Stimulated activated naive CD4-positive, alpha-beta T cell (primary cell): ENCODE data around the gene ABCC4.
A peak's percentile ranks its signal among the peaks of the same experiment; 100 is the strongest.
"Not testable (repeated sequence)": the region's sequence is repeated elsewhere in the genome, so short reads cannot be mapped to it uniquely, and the experiment has no call there.

Experiments used
- DNase-seq, 6 experiments: peaks; one replicate each; lab custom pipeline; 2025; lab: John Stamatoyannopoulos, UW

Gene ABCC4

DNA sequence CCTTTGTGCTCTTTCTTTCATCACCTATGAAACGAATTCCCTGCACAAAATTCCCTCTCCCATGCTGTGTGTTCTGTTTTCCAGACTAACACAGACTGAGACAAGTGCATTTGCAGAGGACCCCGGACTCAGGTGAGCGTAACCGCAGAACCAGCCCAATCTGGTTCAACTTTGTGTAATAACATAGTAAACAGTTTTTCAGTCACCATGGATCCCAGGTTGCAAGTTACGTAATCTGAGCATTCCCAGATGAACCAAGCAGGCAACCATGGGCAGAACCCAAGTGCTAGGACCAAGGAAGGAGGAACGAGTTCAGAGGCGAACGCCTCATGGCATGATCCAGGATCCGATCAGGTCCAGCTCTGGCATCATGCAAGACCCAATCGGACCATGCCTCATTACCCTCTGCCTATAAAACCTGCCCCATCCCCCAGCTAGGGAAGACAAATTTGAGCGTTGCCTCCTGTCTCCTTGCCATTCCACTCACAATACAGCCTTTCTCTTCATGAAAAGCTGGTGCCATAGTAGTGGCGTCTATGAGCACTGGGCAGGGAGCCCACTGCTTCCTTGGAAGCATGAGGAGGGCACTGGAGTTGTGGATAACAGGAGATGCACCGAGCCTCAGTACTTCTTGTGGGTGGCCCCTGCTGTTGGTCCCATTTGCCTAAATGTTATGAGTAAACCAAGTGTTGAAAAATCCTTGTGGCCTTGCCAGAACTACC is 107.6 kb downstream of the ABCC4 start:
- DNase-seq: no peak

DNA sequence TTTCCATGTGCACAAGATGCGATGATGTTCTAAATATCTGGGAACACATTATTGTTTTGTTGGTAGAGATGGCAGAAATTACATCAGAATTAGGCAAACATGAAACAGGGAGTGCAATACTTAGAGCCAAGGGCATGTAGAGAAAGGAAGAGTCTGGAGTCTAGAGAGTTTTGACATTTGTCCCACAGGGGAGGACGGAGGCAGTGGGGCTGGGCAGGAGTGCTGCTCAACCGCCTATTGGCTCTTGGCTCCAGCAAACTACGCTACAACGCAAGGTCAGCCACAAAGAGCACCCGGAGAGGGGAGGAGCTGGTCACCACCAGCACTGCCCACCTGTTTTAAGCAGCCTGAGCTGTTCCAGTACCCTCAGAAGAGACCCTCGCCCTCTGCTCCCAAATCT is 108.3 kb downstream of the ABCC4 start:
- no peak for DNase-seq

DNA sequence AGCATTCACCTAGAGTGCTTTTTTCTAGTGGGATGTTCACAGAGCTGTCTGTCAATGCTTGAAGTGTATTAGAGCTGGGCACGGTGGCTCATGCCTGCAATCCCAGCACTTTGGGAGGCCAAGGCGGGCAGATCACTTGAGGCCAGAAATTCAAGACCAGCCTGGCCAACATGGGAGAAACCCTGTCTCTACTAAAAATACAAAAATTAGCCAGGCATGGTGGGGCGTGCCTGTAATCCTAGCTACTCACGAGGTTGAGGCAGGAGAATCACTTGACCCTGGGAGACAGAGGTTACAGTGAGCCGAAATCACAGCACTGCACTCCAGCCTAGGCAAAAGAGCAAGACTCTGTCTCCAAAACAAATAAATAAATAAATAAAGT is 108.7 kb downstream of the ABCC4 start:
- DNase-seq: not testable (repeated sequence)

DNA sequence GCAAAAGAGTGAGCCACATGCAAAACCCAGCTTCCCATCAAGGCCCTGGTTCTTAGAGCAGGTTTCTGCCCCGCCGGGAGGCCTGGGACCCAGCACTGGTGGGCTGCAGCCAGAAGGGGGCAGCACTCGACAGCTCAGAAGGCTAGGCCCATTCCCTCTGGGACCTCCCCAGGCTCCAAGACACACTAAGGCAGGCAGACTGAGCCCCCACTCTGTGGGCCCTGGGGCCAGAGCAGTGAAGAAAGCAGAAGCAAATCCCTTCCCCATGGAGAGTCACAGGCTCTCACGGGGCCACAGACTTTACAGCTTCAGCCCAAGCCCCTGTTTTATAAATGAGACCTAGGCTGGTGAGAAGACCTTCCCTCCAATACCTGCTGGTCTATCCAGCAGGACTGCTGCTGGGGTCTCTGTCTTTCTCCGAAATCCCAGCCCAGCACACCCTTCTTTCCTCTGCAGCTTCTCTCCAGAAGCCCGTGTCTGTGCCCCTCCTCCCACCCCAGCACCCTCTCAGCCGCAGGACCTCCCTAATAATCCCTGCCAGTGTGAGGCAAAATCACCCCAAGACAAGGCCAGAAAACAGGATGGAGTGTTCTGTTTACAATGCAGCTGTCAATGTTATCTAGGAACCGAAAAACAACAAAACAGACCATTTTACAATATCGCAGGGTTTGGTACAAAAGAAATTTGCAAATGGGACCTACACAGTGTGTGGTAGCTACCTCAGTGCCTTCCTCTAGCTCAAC is 109.3 kb downstream of the ABCC4 start:
- DNase-seq: peak in 5 of 6 experiments; percentile 8 to 25 (median 19)

DNA sequence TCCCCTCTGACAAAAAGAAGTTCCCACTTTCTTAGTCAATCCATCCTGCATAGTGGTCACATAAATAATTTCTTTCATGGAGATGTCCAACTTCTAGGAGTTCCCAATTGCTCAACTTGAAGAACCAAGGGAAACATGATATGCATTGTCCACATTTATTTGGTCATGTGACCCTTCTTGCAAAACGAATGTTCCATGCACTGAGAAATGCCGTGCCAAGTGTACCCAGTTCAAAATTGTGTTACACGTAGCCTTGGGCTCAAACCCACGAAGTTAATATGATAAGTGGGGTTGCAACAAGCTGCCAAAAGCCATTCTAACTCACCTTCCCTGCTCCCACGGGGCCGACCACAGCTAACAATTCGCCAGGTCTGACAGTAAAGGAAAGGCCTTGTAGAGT is 113.1 kb downstream of the ABCC4 start:
- no peak for DNase-seq

DNA sequence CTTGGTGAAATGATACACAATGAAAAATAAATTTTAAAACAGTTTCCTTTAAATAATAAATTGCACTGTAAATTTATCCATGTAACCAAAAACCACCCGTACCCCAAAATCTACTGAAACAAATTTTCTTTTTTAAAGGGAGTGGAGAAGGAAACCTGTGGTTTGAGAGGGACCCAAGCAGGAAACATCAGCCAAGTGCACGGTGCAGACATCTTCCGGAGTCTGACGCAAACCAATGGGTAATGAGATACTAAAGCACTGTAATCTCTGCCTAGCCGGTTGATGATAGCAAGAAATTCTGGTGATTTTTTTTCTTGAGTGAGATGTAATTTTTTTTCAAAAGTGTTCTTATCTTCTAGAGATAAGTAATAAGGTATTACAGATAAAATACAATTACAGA is 115.4 kb downstream of the ABCC4 start:
- DNase-seq: peak in 5 of 6 experiments; percentile 34 to 75 (median 73)

DNA sequence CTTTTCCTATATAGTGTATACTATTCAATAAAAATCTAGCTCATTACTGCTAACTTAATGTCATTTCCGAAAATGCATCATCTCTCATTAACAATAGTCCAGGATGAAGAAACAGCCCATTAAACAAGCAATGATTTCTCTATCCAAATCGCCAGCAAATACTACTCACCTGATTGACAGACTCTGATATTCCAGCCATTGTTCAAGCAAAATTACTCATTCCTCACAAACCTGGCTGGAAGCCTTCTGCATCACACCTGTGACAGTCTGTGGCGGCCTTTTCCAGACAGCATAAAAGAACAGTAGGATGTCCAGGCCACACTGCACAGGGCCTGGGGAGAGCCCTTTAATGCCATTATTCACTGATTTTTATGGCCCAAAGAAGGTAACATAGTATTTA is 115.9 kb downstream of the ABCC4 start:
- no peak for DNase-seq

DNA sequence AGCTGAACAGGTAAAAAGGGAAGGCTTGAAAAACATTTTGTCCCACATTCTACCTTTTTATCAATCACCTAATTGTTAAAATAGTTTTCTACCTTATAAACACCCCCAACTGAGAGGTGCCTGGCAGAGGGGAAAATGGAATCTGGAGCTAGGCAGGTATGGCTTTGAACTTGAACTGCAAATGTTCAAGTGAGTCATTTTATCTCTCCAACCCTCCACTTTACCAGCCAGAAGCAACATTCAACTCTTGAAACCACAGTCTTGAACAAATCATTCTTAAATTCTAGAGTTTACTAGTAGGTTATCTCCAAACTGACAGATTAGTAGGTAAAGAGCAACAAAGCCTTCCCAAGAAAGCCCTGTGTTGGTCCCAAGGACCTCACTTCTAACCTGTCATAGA is 116.9 kb downstream of the ABCC4 start:
- DNase-seq: no peak

DNA sequence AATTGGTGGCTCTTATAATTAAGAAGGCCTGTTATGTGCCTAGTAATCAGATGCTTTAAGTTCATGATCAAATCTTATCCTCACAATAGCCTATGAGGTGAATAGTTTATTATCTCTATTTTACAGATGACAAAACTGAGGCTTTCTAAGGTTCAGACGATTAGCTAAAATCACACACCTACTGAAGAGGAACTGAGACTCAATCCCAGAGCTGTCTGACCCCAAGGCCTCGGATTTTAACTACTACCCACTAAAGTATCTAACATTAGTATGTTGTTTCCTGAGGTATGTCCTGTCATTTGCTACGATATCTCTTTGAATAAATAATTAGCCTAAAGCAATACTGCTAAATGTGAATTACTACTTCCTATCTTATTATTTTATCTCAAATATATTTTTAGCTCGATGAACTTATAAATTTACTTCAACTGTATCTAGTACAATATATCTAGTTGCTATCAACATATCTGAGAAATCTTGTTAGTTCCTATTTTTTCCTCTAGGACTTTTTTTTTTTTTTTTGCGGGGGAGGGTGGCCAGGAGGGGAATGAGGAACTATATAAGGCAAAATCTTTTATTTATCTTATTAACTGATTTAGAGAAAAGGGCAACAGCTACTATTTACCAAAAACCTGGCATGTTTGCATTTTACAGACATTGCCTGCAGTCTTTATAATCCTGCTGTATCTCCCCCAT is 118.5 kb downstream of the ABCC4 start:
- no peak for DNase-seq

DNA sequence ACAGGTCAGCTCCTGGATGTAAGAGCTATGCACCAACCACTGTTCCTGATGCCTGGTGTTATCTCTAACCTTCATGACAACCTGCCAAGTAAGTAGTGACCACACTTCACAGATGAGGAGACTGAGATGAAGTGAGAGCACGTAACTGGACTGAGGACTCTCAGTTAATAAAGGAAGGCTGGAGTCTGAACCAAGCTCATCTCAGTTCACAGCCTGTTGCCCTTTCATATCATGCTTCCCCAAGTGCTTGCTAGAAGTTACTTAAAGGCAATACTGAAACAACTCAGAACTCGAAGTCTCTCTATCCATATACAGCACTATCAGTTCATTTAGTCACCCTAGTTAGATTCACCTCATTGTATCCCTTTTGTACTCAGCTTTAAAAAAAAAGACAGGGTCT is 119.7 kb downstream of the ABCC4 start:
- no peak for DNase-seq

DNA sequence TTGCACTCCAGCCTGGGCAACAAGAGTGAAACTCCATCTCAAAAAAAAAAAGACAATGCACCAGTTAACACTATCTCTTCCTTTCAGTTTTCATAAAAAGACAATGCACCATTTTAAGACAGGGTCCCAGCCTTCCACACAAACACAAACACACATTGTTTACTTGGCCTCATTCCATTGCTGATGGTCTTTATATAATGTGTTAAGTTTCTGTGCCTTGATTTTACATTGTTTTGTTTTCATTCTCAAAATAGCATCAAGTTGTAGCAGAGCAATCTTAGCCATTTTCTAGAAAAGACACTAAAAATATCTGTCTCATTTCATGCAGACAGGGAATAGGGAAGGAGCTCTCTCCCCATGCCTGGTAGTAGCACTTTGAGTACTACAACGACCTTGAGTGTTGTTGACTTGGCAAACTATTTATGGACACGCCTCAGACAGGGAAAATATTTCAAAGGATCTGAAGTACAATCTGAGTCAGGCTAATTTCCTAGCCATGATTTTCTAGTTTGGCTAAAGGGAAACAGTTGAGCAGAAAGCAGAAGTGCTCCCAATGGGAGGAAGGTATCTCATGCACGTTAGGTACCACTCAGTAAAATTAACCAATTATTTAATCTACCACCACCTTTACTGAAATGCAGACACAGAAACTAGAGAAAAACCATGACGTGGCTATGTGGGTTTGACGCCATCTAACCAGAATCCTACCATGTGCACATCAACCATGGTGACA is 120.6 kb downstream of the ABCC4 start:
- DNase-seq: no peak

DNA sequence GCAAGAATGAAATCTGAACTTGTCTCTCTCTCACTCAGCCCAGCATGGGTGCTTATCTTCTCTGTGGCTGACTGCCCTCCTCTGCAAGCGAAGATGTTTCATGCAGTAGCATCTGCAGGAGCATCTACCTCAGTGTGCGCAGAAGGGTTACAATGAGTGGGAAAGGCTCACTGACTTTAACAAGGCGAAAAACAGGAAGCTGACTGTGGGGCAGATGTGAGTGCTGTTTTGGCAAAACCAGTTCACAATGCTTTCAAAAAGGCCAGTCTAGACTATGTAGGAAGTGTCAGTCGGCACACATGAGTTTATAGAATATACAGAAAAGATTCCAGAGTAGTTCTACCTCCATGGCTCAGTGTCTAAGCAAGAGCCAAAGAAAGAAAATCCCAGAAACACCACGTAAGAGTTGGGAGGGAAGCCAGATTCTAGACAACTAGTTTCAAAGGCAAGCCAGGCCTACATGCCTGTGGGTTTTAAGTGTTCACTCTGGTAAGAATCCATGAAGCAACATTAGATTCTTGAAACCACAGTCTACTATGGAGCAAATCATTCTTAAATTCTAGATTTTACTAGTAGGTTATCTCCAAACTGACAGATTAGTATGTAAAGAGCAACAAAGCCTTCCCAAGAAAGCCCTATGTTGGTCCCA is 124.5 kb downstream of the ABCC4 start:
- peak in 3 of 6 experiments; percentile 56 to 61 (median 59) for DNase-seq

DNA sequence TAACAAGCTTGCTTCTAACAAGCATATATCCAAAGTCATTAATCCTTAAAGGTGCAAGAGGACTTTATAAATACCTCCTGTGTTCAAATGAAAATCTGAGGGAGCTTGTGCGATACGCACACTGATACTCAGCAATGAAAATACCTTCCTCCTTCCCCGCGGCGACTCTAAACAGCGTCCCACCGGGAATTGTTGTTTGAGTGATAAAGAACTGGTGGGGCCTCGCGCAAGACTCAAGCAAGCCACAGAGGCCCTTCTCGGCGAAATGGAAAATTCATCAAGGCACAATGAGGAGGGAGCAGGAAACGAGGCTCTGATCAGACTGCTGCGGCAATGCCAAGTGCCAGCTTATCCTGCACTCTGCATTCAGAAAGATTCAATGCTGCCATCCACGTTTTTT is 126.7 kb downstream of the ABCC4 start:
- no peak for DNase-seq

DNA sequence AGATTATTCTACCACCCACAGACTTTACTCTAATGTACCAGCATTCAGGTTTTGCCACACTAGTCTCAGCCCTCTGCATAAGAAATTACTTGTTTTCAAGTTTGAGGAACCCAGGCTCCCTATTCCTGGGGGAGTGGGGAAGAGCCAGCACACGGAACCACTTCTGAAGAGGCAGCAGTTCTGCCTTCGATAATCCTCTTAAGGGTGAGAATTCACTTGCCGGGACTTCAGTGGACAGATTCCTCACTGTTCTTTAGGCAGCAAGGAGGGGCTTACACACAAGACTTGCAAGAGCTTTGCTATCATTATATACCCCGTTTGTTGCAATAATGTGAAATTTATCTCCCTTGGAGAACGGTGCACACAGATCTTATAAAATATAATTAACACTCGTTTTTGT is 133.1 kb downstream of the ABCC4 start:
- DNase-seq: no peak

DNA sequence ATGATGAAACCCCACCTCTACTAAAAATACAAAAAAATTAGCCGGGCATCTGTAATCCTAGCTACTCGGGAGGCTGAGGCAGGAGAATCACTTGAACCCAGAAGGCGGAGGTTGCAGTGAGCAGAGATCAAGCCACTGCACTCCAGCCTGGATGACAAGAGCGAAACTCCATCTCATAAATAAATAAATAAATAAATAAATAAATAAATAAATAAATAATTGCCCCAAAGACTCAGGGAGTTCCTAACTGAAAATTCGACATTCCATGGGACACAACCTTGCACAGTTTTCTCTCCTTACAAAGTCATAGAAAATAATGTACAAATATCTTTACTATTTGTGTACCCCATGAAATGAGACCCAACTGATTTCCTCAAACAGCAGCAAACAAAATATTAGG is 134.2 kb downstream of the ABCC4 start:
- not testable (repeated sequence) for DNase-seq

DNA sequence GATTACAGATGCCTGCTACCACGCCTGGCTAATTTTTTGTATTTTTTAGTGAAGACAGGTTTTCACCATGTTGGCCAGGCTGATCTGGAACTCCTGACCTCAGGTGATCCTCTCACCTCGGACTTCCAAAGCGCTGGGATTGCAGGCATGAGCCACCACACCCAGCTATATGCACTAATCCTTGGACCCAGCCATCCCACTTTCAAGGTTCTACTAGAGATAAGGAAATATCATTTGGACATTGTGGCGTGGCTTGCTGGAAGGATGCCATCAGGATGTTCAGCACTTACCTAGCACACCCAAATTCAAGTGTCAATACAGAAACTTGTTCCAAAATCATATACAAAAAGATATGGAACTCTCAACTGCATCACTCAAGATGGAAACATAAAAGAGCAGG is 136.4 kb downstream of the ABCC4 start:
- DNase-seq: no peak

DNA sequence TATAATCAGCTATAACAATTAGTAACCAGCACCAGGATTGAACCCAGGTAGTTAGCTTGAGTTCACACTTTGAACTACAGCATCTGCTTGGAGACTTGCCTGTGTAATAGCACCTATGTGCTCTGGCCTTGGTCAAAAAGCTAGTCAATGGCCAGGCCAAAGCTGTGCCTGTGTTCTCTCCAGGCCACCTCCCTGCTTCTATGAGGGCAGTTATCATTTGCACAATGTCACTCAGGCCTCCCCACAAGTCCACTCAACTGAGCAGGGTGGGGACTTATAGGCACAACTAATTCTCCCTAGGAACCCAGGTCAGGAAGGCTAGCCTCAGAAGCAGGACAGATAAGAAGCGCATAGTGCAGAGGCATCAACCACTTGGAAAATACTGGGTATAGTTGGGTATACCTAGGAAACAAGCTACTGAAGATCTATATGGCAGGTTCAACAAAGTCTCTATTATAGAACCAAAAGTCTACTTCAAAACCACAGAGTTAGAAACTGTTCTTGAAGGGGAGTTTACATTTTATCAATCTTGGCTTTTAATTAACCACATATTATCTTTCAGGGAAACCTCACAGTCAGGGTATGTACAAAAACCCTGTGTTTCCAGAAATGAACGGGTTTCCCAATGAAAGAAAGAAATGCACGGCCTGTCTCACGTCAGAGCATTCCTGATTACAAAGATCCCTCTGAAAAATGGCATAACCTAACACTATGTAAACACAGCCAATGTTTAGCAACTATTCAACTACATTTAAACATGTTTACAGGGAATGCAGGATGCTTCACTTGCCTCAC is 140.9 kb downstream of the ABCC4 start:
- no peak for DNase-seq

DNA sequence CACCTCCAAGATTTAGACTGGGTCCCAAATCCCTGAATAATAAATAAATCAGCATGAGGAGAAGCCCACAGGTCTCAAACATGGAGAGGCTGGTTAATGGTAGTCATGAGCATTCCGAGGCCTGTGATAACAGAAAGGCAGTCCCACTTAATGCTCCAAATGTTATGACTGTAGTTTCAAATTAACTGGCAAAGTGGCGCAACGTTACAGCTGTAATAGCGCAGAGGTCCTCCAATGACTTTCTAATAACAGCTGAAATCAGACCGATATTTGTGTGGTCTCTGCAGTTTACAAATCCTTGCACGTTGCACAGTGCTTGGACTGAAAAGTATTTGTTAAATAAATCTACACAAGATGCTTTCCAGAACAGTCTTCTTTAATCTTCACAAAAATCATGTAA is 141.8 kb downstream of the ABCC4 start:
- no peak for DNase-seq

DNA sequence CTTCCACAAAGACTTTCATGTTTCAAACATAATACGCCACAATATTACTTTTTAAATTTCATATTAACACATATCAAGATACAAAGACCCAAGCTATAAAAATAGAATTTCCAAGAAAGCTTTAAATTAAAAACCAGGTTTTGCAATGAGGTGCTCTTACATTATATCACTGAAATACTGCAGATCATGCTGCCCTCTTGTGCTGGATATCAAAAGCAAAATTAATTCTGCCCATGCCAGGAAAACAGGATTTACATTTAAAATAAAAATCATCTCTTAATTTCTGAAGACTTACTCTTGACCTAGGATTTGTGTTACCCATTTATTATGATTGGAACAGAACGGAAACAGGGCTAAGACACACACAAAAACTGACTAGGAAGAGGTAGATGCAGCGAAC is 145.0 kb downstream of the ABCC4 start:
- DNase-seq: no peak

DNA sequence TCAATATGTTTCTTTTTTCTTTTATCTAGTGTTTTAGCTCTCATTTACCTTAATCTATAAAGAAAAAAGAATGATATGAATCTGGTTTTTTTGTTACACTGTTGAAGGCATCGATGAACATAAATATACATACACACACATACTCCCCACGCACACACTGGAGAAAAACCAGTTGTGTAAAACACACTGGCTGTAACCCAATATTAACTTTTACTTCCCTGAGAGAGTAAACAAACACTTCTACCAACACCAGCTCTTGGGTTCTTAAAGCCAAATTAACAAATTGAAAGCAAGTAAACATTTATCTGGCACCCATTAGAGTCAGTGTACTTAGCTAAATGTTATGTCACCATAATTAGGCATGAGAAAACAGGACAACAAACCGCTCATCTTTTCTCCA is 145.7 kb downstream of the ABCC4 start:
- no peak for DNase-seq

DNA sequence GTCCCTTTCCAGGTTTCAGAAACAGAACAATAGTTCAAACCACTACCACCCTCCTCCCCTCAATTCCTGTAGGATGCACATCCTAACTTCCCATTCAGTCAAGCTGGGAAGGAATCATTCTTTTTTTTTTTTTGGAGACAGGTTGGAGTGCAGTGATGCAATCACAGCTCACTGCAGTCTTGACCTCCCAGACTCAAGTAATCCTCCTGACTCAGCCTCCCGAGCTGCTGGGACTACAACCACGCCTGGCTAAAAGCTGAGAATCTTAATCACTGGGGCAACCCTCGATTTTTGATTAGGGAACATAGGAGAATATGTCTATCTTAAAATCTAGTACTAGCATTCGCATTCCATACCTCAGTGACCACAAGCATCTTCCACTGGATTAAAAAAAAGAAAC is 146.2 kb downstream of the ABCC4 start:
- DNase-seq: no peak
